ENCODE results near the gene HLA-DOB. TPM values are rescaled to one million over a fixed set of nuclear protein-coding genes. Genes with fewer than 3 reads are reported as not detected.

HLA-DOB gene
- 0.15 and 0.21 TPM in 2 replicates for polyA plus RNA-seq (2013)

GRCh38 chr6:32816746-32817204 is at the start of gene HLA-DOB:
TSS of gene HLA-DOB (minus strand) at chr6:32817002. CDS start at chr6:32816951, 51 bp downstream.
- peak; percentile 85 to 94 for DNase-seq
- Histone ChIP-seq H3K14ac (ENCODE audit: low read length) (no peak within 1 kb of the TSS), H4K91ac (ENCODE audit: low read depth, low read length) (peak within 1 kb of the TSS; percentile 55), H4K12ac (ENCODE audit: low read depth, low read length) (no peak within 1 kb of the TSS), H3K36me3 (ENCODE audit: control insufficient read depth in 1 of 2, insufficient read depth in 2 of 2, low read length in 2 of 2) (no peaks in the 10 kb centered on the region), H2AFZ (ENCODE audit: insufficient read depth, low read length, poor library complexity) (no peak within 1 kb of the TSS), H2BK5ac (ENCODE audit: low read depth, low read length, poor library complexity) (no peak within 1 kb of the TSS), H2BK12ac (ENCODE audit: low read length) (no peak within 1 kb of the TSS), H3K4ac (ENCODE audit: low read depth, low read length) (no peak within 1 kb of the TSS), H3K9ac (ENCODE audit: low read length) (no peak within 1 kb of the TSS), H3K4me1 (ENCODE audit: control insufficient read depth in 1 of 2, insufficient read depth in 2 of 2, low read length in 2 of 2) (peaks cover 13 to 15% of the 10 kb centered on the region in 2 experiments), H4K8ac (ENCODE audit: low read depth, low read length) (no peak within 1 kb of the TSS), H2BK120ac (ENCODE audit: insufficient read depth, low read length, poor library complexity) (peak within 1 kb of the TSS; percentile 41), H3K27ac (ENCODE audit: low read depth, low read length) (peak within 1 kb of the TSS; percentile 40), H3K79me1 (ENCODE audit: low read length) (peaks cover 3% of the 10 kb centered on the region), H3K9me3 (ENCODE audit: insufficient read depth, low read depth, low read length) (no peaks in the 10 kb centered on the region), H2AK5ac (ENCODE audit: low read length) (no peak within 1 kb of the TSS), H3K18ac (ENCODE audit: low read length) (no peak within 1 kb of the TSS), H3K79me2 (ENCODE audit: control insufficient read depth, insufficient read depth, low read length, poor library complexity) (no peaks in the 10 kb centered on the region), H3K4me3 (ENCODE audit: low read depth, low read length) (no peak within 1 kb of the TSS), H3K27me3 (ENCODE audit: insufficient read depth, low read length) (no peaks in the 10 kb centered on the region), H3K4me2 (ENCODE audit: low read length) (peak within 1 kb of the TSS; percentile 29), H3K23ac (ENCODE audit: low read length) (peak within 1 kb of the TSS; percentile 80)
- WGBS (ENCODE audit: extremely low coverage, insufficient coverage, insufficient read length), result no CpG with 5 or more reads among the region's 3 CpGs

GRCh38 chr6:32865724-32866443 is 49.1 kb upstream of the HLA-DOB start:
- no peaks in the 10 kb centered on the region for H3K79me1 ChIP-seq (ENCODE audit: low read length)
- H3K4ac ChIP-seq (ENCODE audit: low read depth, low read length), result no peak overlapping the region
- no peak for DNase-seq
- no peaks in the 10 kb centered on the region for H3K4me1 ChIP-seq (ENCODE audit: control insufficient read depth in 1 of 2, insufficient read depth in 2 of 2, low read length in 2 of 2)
- no peaks in the 10 kb centered on the region for H3K9me3 ChIP-seq (ENCODE audit: insufficient read depth, low read depth, low read length)
- H2AK5ac ChIP-seq (ENCODE audit: low read length), result no peak overlapping the region
- no peak overlapping the region for H3K23ac ChIP-seq (ENCODE audit: low read length)
- H3K14ac ChIP-seq (ENCODE audit: low read length), result no peak overlapping the region
- no peak overlapping the region for H2BK12ac ChIP-seq (ENCODE audit: low read length)
- H3K79me2 ChIP-seq (ENCODE audit: control insufficient read depth, insufficient read depth, low read length, poor library complexity), result no peaks in the 10 kb centered on the region
- H4K12ac ChIP-seq (ENCODE audit: low read depth, low read length), result no peak overlapping the region
- no peak overlapping the region for H3K18ac ChIP-seq (ENCODE audit: low read length)
- H2BK120ac ChIP-seq (ENCODE audit: insufficient read depth, low read length, poor library complexity), result no peak overlapping the region
- no peak overlapping the region for H3K27ac ChIP-seq (ENCODE audit: low read depth, low read length)
- H2BK5ac ChIP-seq (ENCODE audit: low read depth, low read length, poor library complexity), result no peak overlapping the region
- no peak overlapping the region for H4K91ac ChIP-seq (ENCODE audit: low read depth, low read length)
- no peaks in the 10 kb centered on the region for H3K36me3 ChIP-seq (ENCODE audit: control insufficient read depth in 1 of 2, insufficient read depth in 2 of 2, low read length in 2 of 2)
- no peak overlapping the region for H3K4me3 ChIP-seq (ENCODE audit: low read depth, low read length)
- H3K4me2 ChIP-seq (ENCODE audit: low read length), result no peak overlapping the region
- H3K9ac ChIP-seq (ENCODE audit: low read length), result no peak overlapping the region
- H3K27me3 ChIP-seq (ENCODE audit: insufficient read depth, low read length), result no peaks in the 10 kb centered on the region
- WGBS (ENCODE audit: extremely low coverage, insufficient coverage, insufficient read length), result no CpG with 5 or more reads among the region's 10 CpGs
- no peak overlapping the region for H2AFZ ChIP-seq (ENCODE audit: insufficient read depth, low read length, poor library complexity)
- H4K8ac ChIP-seq (ENCODE audit: low read depth, low read length), result no peak overlapping the region

DNA sequence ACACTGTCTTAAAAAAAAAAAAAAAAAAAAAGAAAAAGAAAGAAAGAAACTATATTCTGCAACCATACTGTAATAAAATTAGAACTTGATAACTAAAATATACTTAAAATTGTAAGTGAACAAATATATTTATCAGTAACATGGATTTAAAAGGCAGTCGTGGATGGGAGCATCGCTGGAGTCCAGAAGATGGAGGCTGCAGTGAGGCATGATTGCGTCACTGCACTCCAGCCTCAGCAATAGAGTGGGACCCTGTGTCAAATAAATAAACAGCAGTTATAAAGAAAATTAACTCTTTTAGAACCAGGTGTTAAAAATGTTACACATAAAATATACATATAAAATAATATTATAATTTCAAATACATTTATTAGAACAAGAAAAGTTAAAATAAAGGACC is 45.9 kb upstream of the HLA-DOB start:
- no peak overlapping the region for H4K91ac ChIP-seq (ENCODE audit: low read depth, low read length)
- H3K4me3 ChIP-seq (ENCODE audit: low read depth, low read length), result no peak overlapping the region
- no peak overlapping the region for H2BK12ac ChIP-seq (ENCODE audit: low read length)
- no peak overlapping the region for H2BK120ac ChIP-seq (ENCODE audit: insufficient read depth, low read length, poor library complexity)
- no peaks in the 10 kb centered on the region for H3K79me1 ChIP-seq (ENCODE audit: low read length)
- H2AFZ ChIP-seq (ENCODE audit: insufficient read depth, low read length, poor library complexity), result no peak overlapping the region
- H3K14ac ChIP-seq (ENCODE audit: low read length), result no peak overlapping the region
- H3K9me3 ChIP-seq (ENCODE audit: insufficient read depth, low read depth, low read length), result no peaks in the 10 kb centered on the region
- no peak overlapping the region for H2AK5ac ChIP-seq (ENCODE audit: low read length)
- no peak overlapping the region for H4K8ac ChIP-seq (ENCODE audit: low read depth, low read length)
- no peaks in the 10 kb centered on the region for H3K4me1 ChIP-seq (ENCODE audit: control insufficient read depth in 1 of 2, insufficient read depth in 2 of 2, low read length in 2 of 2)
- no peaks in the 10 kb centered on the region for H3K79me2 ChIP-seq (ENCODE audit: control insufficient read depth, insufficient read depth, low read length, poor library complexity)
- no peak for DNase-seq
- H4K12ac ChIP-seq (ENCODE audit: low read depth, low read length), result no peak overlapping the region
- H3K4me2 ChIP-seq (ENCODE audit: low read length), result no peak overlapping the region
- H3K36me3 ChIP-seq (ENCODE audit: control insufficient read depth in 1 of 2, insufficient read depth in 2 of 2, low read length in 2 of 2), result no peaks in the 10 kb centered on the region
- no peak overlapping the region for H3K9ac ChIP-seq (ENCODE audit: low read length)
- no peak overlapping the region for H3K4ac ChIP-seq (ENCODE audit: low read depth, low read length)
- H3K27ac ChIP-seq (ENCODE audit: low read depth, low read length), result no peak overlapping the region
- peaks cover 4% of the 10 kb centered on the region for H3K27me3 ChIP-seq (ENCODE audit: insufficient read depth, low read length)
- no peak overlapping the region for H3K18ac ChIP-seq (ENCODE audit: low read length)
- no peak overlapping the region for H3K23ac ChIP-seq (ENCODE audit: low read length)
- WGBS (ENCODE audit: extremely low coverage, insufficient coverage, insufficient read length), result no CpG with 5 or more reads among the region's 3 CpGs
- no peak overlapping the region for H2BK5ac ChIP-seq (ENCODE audit: low read depth, low read length, poor library complexity)

- Histone ChIP-seq H4K91ac (ENCODE audit: low read depth, low read length) (no peak overlapping the region), H3K23ac (ENCODE audit: low read length) (no peak overlapping the region), H3K27ac (ENCODE audit: low read depth, low read length) (no peak overlapping the region), H2BK120ac (ENCODE audit: insufficient read depth, low read length, poor library complexity) (no peak overlapping the region), H3K36me3 (ENCODE audit: control insufficient read depth in 1 of 2, insufficient read depth in 2 of 2, low read length in 2 of 2) (no peaks in the 10 kb centered on the region), H3K4ac (ENCODE audit: low read depth, low read length) (no peak overlapping the region), H2AFZ (ENCODE audit: insufficient read depth, low read length, poor library complexity) (no peak overlapping the region), H3K9ac (ENCODE audit: low read length) (no peak overlapping the region), H3K27me3 (ENCODE audit: insufficient read depth, low read length) (peaks cover 13% of the 10 kb centered on the region), H4K8ac (ENCODE audit: low read depth, low read length) (no peak overlapping the region), H2AK5ac (ENCODE audit: low read length) (no peak overlapping the region), H3K18ac (ENCODE audit: low read length) (no peak overlapping the region), H3K14ac (ENCODE audit: low read length) (no peak overlapping the region), H3K4me1 (ENCODE audit: control insufficient read depth in 1 of 2, insufficient read depth in 2 of 2, low read length in 2 of 2) (no peaks in the 10 kb centered on the region), H3K79me1 (ENCODE audit: low read length) (no peaks in the 10 kb centered on the region), H3K9me3 (ENCODE audit: insufficient read depth, low read depth, low read length) (peaks cover 2% of the 10 kb centered on the region), H3K4me2 (ENCODE audit: low read length) (no peak overlapping the region), H2BK12ac (ENCODE audit: low read length) (no peak overlapping the region), H3K79me2 (ENCODE audit: control insufficient read depth, insufficient read depth, low read length, poor library complexity) (no peaks in the 10 kb centered on the region), H4K12ac (ENCODE audit: low read depth, low read length) (no peak overlapping the region), H3K4me3 (ENCODE audit: low read depth, low read length) (no peak overlapping the region), H2BK5ac (ENCODE audit: low read depth, low read length, poor library complexity) (no peak overlapping the region)
- WGBS (ENCODE audit: extremely low coverage, insufficient coverage, insufficient read length), result no CpG with 5 or more reads among the region's 1 CpG
- DNase-seq, result no peak
These were observed 43.9 kb upstream of the HLA-DOB start for GRCh38 chr6:32860674-32861073.
